ENCODE measurements around the gene RGS8. TPM values are rescaled to one million over a fixed set of nuclear protein-coding genes. Genes with fewer than 3 reads are reported as not detected.

RGS8 gene
- polyA plus RNA-seq, 1 of the 3 experiments (the other 2 are of a cell fraction): not detected

DNA sequence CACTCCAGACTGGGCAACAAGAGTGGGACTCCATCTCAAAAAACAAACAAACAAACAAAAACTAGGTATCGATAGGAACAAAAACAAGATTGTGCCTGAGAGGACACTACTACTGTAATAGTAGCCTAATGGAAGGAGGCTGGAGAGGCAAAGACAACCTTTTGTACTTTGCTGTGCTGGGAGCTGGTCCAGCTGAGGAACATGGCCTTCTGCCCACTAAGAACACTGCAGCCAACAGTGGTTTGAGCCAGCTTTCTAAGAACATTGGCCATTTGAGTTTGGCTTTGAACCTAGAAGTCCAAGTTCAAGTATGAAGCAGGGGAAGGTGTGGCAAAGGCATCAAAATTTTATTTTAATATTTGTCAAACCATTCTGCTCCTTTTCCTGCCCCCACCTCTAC is 22.7 kb upstream of the RGS8 start (continued):
- TF ChIP-seq, protein P1, sequence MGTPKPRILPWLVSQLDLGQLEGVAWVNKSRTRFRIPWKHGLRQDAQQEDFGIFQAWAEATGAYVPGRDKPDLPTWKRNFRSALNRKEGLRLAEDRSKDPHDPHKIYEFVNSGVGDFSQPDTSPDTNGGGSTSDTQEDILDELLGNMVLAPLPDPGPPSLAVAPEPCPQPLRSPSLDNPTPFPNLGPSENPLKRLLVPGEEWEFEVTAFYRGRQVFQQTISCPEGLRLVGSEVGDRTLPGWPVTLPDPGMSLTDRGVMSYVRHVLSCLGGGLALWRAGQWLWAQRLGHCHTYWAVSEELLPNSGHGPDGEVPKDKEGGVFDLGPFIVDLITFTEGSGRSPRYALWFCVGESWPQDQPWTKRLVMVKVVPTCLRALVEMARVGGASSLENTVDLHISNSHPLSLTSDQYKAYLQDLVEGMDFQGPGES (IDR thresholded peaks at IDR 0.05; ENCODE audit: low read depth, low read length): no peak

DNA sequence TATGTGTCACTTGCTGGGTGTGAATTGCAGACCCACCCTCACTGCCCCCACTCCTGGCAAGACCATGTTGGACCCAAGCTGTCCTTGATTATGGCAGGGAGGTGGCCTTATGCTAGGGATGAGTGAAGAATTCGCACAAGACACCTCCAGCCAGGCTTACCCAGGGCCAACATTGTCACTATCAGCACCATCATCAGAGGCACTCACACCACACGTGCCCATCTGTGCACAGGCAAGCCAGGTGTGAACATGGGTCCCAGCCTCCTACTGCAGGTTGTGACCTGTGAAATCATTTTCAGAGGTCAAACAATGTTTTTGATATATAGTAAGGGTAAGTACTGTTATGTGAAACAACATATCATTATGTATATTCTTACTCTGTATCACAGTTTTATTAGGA is 20.3 kb upstream of the RGS8 start:
- Histone ChIP-seq H3F3A (replicated peaks; ENCODE audit: insufficient read depth) (no peaks in the 10 kb centered on the region), H3K27me3 (ENCODE audit: insufficient read depth) (no peaks in the 10 kb centered on the region; the same call in 1 of the 2 replicates), H3K79me2 (ENCODE audit: insufficient read depth) (no peaks in the 10 kb centered on the region), H2AFZ (ENCODE audit: low read depth) (no peak overlapping the region), H3K36me3 (replicated peaks in 1 of 2; ENCODE audit: control insufficient read depth in 1 of 2, insufficient read depth in 2 of 2, low read length in 1 of 2) (no peaks in the 10 kb centered on the region), H3K4me3 (ENCODE audit: low read depth in 2 of 2, low read length in 1 of 2) (no peak overlapping the region), H3K27ac (ENCODE audit: low read depth in 2 of 2, low read length in 1 of 2) (peak overlapping the region in 1 of 2 experiments; percentile 93; a peak in 1 of 4 replicates), H3K4me2 (no peak overlapping the region), H3K9me2 (no peaks in the 10 kb centered on the region), H3K9me3 (no peaks in the 10 kb centered on the region), H3K9ac (no peak overlapping the region), H3K4me1 (ENCODE audit: control insufficient read depth in 1 of 2, insufficient read depth in 2 of 2, low read depth in 1 of 2, low read length in 1 of 2) (peaks cover 0 to 21% of the 10 kb centered on the region in 2 experiments; a peak in 2 of 4 replicates), H4K20me1 (ENCODE audit: insufficient read depth) (no peaks in the 10 kb centered on the region)
- no peak for DNase-seq
- WGBS (ENCODE audit: low lambda C conversion rate): 48% methylated on average over 2 of the region's 2 CpGs
- POLR2A ChIA-PET: no interaction called here
- no peak for TF ChIP-seq NRF1 (IDR thresholded peaks at IDR 0.05; ENCODE audit: low read depth, low read length)
- no peak for TF ChIP-seq FOSL2 (IDR thresholded peaks at IDR 0.05; ENCODE audit: borderline replicate concordance, low read depth)
- TF ChIP-seq MEF2A (IDR thresholded peaks at IDR 0.05; ENCODE audit: borderline replicate concordance, low read depth): no peak
- TF ChIP-seq, protein P2, sequence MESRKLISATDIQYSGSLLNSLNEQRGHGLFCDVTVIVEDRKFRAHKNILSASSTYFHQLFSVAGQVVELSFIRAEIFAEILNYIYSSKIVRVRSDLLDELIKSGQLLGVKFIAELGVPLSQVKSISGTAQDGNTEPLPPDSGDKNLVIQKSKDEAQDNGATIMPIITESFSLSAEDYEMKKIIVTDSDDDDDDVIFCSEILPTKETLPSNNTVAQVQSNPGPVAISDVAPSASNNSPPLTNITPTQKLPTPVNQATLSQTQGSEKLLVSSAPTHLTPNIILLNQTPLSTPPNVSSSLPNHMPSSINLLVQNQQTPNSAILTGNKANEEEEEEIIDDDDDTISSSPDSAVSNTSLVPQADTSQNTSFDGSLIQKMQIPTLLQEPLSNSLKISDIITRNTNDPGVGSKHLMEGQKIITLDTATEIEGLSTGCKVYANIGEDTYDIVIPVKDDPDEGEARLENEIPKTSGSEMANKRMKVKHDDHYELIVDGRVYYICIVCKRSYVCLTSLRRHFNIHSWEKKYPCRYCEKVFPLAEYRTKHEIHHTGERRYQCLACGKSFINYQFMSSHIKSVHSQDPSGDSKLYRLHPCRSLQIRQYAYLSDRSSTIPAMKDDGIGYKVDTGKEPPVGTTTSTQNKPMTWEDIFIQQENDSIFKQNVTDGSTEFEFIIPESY (IDR thresholded peaks at IDR 0.05; ENCODE audit: borderline replicate concordance, low read depth): no peak
- peak; percentile 56 for TF ChIP-seq GATA2 (CRISPR knock-in tag; IDR thresholded peaks at IDR 0.05)
- CTCF ChIA-PET: interaction anchor here (1.4 to 1.5 kb wide), 2 partner anchors 79 to 104 kb away, joined by 4 to 6 read pairs; no protein-coding TSS in a partner anchor

DNA sequence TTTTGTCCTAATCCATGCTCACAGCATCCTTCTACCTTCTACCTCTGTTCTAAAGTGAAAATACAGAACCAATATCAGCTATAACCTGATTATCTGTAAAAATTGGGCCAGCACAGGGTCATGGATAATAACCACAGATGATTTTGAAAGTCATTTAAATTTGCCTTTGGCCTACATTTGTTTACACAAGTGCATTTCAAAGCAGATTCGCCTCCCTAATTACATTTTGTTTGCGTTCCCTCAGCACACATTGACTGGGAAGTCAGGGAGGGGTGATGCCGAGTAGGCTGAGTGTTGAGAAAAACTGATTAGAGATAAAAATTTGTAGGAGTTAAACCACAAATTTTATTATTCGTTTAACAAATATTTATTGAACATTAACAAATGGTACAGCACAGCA is 19.2 kb upstream of the RGS8 start:
- POLR2A ChIA-PET: interaction anchor here (0.8 kb wide), 1 partner anchor 79 kb away, joined by 3 read pairs; no protein-coding TSS in a partner anchor
- H3K27me3 ChIP-seq (ENCODE audit: insufficient read depth): no peaks in the 10 kb centered on the region; the same call in 1 of the 2 replicates
- peak overlapping the region in 1 of 2 experiments; percentile 93; a peak in 3 of 4 replicates for H3K27ac ChIP-seq (ENCODE audit: low read depth in 2 of 2, low read length in 1 of 2)
- no peak overlapping the region for H3K4me2 ChIP-seq
- no peak overlapping the region for H2AFZ ChIP-seq (ENCODE audit: low read depth)
- H3K9me2 ChIP-seq: no peaks in the 10 kb centered on the region
- DNase-seq: peak; percentile 58
- no peaks in the 10 kb centered on the region for H3F3A ChIP-seq (replicated peaks; ENCODE audit: insufficient read depth)
- no peaks in the 10 kb centered on the region for H3K9me3 ChIP-seq
- peaks cover 0 to 28% of the 10 kb centered on the region in 2 experiments; a peak in 2 of 4 replicates for H3K4me1 ChIP-seq (ENCODE audit: control insufficient read depth in 1 of 2, insufficient read depth in 2 of 2, low read depth in 1 of 2, low read length in 1 of 2)
- CTCF ChIA-PET: interaction anchor here (1.2 to 1.8 kb wide), 3 partner anchors 78 to 83 kb away, joined by 3 to 6 read pairs (median 4); no protein-coding TSS in a partner anchor
- H3K4me3 ChIP-seq (ENCODE audit: low read depth in 2 of 2, low read length in 1 of 2): no peak overlapping the region
- WGBS (ENCODE audit: low lambda C conversion rate): 23% methylated on average over 4 of the region's 4 CpGs
- no peaks in the 10 kb centered on the region for H3K36me3 ChIP-seq (replicated peaks in 1 of 2; ENCODE audit: control insufficient read depth in 1 of 2, insufficient read depth in 2 of 2, low read length in 1 of 2)
- H3K9ac ChIP-seq: no peak overlapping the region
- H4K20me1 ChIP-seq (ENCODE audit: insufficient read depth): no peaks in the 10 kb centered on the region
- no peaks in the 10 kb centered on the region for H3K79me2 ChIP-seq (ENCODE audit: insufficient read depth)
- TF ChIP-seq SIN3A (IDR thresholded peaks at IDR 0.05; ENCODE audit: borderline replicate concordance, low read depth, low read length) (no peak), RXRA (IDR thresholded peaks at IDR 0.05; ENCODE audit: borderline replicate concordance, low read depth) (no peak), YY1 (IDR thresholded peaks at IDR 0.05; ENCODE audit: low read depth) (no peak), MXI1 (IDR thresholded peaks at IDR 0.05; ENCODE audit: low read depth, low read length) (no peak), RCOR1 (IDR thresholded peaks at IDR 0.05; ENCODE audit: low read length) (peak; percentile 86; the same call in 1 of the 2 replicates), FOXM1 (IDR thresholded peaks at IDR 0.05; ENCODE audit: low read depth) (no peak), GABPA (IDR thresholded peaks at IDR 0.05; ENCODE audit: low read depth) (no peak), NFIC (IDR thresholded peaks at IDR 0.05; ENCODE audit: borderline replicate concordance) (no peak), TCF12 (IDR thresholded peaks at IDR 0.05) (peak; percentile 33)
- TF ChIP-seq, protein P3, sequence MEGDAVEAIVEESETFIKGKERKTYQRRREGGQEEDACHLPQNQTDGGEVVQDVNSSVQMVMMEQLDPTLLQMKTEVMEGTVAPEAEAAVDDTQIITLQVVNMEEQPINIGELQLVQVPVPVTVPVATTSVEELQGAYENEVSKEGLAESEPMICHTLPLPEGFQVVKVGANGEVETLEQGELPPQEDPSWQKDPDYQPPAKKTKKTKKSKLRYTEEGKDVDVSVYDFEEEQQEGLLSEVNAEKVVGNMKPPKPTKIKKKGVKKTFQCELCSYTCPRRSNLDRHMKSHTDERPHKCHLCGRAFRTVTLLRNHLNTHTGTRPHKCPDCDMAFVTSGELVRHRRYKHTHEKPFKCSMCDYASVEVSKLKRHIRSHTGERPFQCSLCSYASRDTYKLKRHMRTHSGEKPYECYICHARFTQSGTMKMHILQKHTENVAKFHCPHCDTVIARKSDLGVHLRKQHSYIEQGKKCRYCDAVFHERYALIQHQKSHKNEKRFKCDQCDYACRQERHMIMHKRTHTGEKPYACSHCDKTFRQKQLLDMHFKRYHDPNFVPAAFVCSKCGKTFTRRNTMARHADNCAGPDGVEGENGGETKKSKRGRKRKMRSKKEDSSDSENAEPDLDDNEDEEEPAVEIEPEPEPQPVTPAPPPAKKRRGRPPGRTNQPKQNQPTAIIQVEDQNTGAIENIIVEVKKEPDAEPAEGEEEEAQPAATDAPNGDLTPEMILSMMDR (IDR thresholded peaks at IDR 0.05): no peak
- TF ChIP-seq, protein P4, sequence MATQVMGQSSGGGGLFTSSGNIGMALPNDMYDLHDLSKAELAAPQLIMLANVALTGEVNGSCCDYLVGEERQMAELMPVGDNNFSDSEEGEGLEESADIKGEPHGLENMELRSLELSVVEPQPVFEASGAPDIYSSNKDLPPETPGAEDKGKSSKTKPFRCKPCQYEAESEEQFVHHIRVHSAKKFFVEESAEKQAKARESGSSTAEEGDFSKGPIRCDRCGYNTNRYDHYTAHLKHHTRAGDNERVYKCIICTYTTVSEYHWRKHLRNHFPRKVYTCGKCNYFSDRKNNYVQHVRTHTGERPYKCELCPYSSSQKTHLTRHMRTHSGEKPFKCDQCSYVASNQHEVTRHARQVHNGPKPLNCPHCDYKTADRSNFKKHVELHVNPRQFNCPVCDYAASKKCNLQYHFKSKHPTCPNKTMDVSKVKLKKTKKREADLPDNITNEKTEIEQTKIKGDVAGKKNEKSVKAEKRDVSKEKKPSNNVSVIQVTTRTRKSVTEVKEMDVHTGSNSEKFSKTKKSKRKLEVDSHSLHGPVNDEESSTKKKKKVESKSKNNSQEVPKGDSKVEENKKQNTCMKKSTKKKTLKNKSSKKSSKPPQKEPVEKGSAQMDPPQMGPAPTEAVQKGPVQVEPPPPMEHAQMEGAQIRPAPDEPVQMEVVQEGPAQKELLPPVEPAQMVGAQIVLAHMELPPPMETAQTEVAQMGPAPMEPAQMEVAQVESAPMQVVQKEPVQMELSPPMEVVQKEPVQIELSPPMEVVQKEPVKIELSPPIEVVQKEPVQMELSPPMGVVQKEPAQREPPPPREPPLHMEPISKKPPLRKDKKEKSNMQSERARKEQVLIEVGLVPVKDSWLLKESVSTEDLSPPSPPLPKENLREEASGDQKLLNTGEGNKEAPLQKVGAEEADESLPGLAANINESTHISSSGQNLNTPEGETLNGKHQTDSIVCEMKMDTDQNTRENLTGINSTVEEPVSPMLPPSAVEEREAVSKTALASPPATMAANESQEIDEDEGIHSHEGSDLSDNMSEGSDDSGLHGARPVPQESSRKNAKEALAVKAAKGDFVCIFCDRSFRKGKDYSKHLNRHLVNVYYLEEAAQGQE (IDR thresholded peaks at IDR 0.05; ENCODE audit: low read depth, low read length): no peak

Measured in SK-N-SH (cell line).